DND-41 (cell line): ENCODE results near the gene SPATA31D3.
"Not testable (repeated sequence)": the region's sequence is repeated elsewhere in the genome, so short reads cannot be mapped to it uniquely, and the experiment has no call there.

Experiments used
- ATAC-seq: fragments of 200-7000 bp; cut with Tn5 transposase; 3 replicates; pipeline ENCODE4 v1.9.1; 2021; ENCODE audit warnings: low read depth; ENCODE audit not compliant: insufficient read depth
- DNase-seq: peaks from one replicate; pipeline ENCODE4 v3.0.0-alpha.2; 2020
- H2AFZ ChIP-seq: 2 replicates; pipeline ENCODE4 v1.6.0; 2012; ENCODE audit warnings: low read depth, low read length
- H3K27ac ChIP-seq: 2 replicates; pipeline ENCODE4 v1.5.1; 2012; ENCODE audit warnings: low read length, inconsistent platforms
- H3K27me3 ChIP-seq: fragments of 200-600 bp; sonication (generic); 2 replicates; pipeline ENCODE4 v1.6.0; 2012; ENCODE audit warnings: low read length, mild to moderate bottlenecking, inconsistent platforms; ENCODE audit not compliant: insufficient read depth, poor library complexity
- H3K36me3 ChIP-seq: 2 replicates; pipeline ENCODE4 v1.5.1; 2012; ENCODE audit warnings: low read length, inconsistent platforms; ENCODE audit not compliant: insufficient read depth
- H3K4me1 ChIP-seq: 2 replicates; pipeline ENCODE4 v1.5.1; 2012; ENCODE audit warnings: mild to moderate bottlenecking, low read length; ENCODE audit not compliant: insufficient read depth
- H3K4me2 ChIP-seq: 2 replicates; pipeline ENCODE4 v1.6.0; 2012; ENCODE audit warnings: mild to moderate bottlenecking, moderate library complexity, low read length, inconsistent platforms; ENCODE audit not compliant: insufficient read depth
- H3K4me3 ChIP-seq, 2 experiments: fragments of 200-600 bp in 1 of 2; shearing (Covaris generic) in 1 of 2; 2 replicates each; pipeline ENCODE4 v1.5.1; 2012 to 2016; ENCODE audit warnings: inconsistent platforms in 2 of 2, low read length in 2 of 2, mild to moderate bottlenecking in 2 of 2, low read depth in 1 of 2, moderate library complexity in 1 of 2
- H3K79me2 ChIP-seq: 2 replicates; pipeline ENCODE4 v1.6.0; 2012; ENCODE audit warnings: low read length, inconsistent platforms; ENCODE audit not compliant: insufficient read depth
- H3K9ac ChIP-seq: 2 replicates; pipeline ENCODE4 v1.6.0; 2012; ENCODE audit warnings: low read depth, mild to moderate bottlenecking, inconsistent platforms, low read length, moderate library complexity
- H3K9me3 ChIP-seq: 2 replicates; pipeline ENCODE4 v1.5.1; 2012; ENCODE audit warnings: low read length, moderate library complexity, mild to moderate bottlenecking, inconsistent platforms; ENCODE audit not compliant: insufficient read depth, severe bottlenecking
- H4K20me1 ChIP-seq: 2 replicates; pipeline ENCODE4 v1.6.0; 2012; ENCODE audit warnings: low read length; ENCODE audit not compliant: insufficient read depth
- CTCF ChIP-seq: IDR thresholded peaks from 2 replicates; pipeline ENCODE4 v1.5.1; 2012; ENCODE audit warnings: borderline replicate concordance, low read length, moderate library complexity, mild to moderate bottlenecking; ENCODE audit not compliant: poor library complexity, severe bottlenecking; ENCODE audit errors: extremely low read depth
- EZH2 ChIP-seq: IDR thresholded peaks from 3 replicates; pipeline ENCODE4 v1.6.1; 2012; ENCODE audit warnings: borderline replicate concordance, low read depth, mild to moderate bottlenecking, moderate library complexity, low read length, inconsistent platforms; ENCODE audit not compliant: severe bottlenecking

The SPATA31D3 gene

DNA sequence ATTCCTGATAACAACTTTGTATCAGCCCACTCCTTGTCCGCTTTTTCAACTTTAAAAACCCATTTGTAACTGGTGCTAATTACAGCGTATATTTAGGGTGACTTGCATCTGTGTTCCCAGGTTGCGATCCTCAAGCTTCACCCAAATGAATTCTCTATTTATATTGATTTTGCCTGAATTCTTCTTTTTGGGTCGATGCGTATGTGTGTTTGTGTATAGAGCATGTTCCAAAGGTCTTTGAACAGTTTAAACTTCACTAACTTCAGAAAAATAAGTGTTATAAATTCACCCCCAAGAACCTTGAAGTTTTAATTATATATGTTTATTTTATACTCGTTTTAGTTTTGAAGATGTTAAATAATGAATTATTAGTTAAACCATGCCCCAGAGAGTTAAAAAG lies 31.2 kb upstream of the SPATA31D3 start:
- H3K27me3 ChIP-seq = no peaks in the 10 kb centered on the region
- TF ChIP-seq EZH2 (no peak), CTCF (no peak)
- H3K27ac ChIP-seq = no peak overlapping the region
- H3K79me2 ChIP-seq = no peaks in the 10 kb centered on the region
- ATAC-seq (no peak), DNase-seq (no peak)
- H3K4me3 ChIP-seq = no peak overlapping the region
- no peak overlapping the region for H3K4me2 ChIP-seq
- H3K9me3 ChIP-seq = no peaks in the 10 kb centered on the region
- no peaks in the 10 kb centered on the region for H3K36me3 ChIP-seq
- no peak overlapping the region for H3K9ac ChIP-seq
- no peak overlapping the region for H2AFZ ChIP-seq
- H4K20me1 ChIP-seq = no peaks in the 10 kb centered on the region
- no peaks in the 10 kb centered on the region for H3K4me1 ChIP-seq

DNA sequence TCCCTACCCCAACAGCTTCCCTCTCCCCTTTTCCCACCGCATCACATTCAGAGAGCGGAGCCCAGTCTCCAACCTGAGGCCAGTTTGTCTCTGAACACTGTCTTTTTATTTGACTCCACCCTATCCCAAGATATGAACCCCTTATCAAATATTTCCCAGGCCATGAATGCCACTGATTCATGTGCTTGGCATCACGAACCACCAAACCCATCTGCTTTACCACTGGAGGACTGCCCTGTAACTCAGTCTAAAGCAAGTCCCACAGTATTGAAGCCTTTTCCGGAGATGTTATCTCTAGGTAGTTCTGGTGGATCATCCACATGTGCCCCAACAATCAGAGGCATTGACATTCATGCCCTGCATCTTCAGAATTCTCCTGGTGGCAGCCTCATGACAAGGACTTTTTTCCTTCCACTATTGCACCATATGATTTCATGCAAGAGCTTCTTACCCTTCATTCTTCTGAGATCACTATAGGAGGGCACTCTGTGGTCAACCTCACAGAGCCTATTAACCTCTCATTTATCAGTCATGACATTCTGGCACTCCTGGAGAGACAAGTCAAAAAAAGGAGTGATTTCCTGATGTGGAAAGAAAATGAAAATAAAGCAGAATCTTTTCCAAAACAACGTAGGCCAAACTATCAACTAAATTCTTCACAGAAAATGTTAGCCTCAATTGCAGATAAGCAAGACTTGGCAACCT lies 27.3 kb upstream of the SPATA31D3 start:
- H3K27ac ChIP-seq = no peak overlapping the region
- H3K79me2 ChIP-seq = no peaks in the 10 kb centered on the region
- TF ChIP-seq EZH2 (no peak), CTCF (no peak)
- H2AFZ ChIP-seq = no peak overlapping the region
- H3K4me3 ChIP-seq = no peak overlapping the region
- no peak overlapping the region for H3K4me2 ChIP-seq
- no peaks in the 10 kb centered on the region for H3K4me1 ChIP-seq
- H3K9ac ChIP-seq = no peak overlapping the region
- H3K9me3 ChIP-seq = no peaks in the 10 kb centered on the region
- H3K36me3 ChIP-seq = no peaks in the 10 kb centered on the region
- H3K27me3 ChIP-seq = no peaks in the 10 kb centered on the region
- ATAC-seq (no peak), DNase-seq (no peak)
- no peaks in the 10 kb centered on the region for H4K20me1 ChIP-seq

DNA sequence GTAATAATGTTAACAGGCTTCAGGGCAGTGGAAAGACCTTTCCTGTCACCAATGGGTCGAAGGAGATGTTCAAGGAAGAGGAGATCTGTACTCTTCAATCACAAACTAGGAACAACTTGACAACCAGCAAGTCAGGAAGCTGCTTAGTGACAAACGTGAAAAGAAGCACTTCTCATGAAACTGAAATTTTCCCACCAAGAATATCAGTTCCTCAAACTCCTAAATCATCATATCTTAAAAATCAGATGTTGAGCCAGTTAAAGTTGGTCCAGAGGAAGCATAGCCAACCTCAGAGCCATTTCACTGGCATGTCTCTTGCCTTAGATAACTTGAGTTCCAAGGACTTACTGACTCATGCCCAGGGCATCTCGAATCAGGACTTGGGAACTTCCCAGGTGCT lies 24.8 kb upstream of the SPATA31D3 start:
- not testable (repeated sequence) for H3K4me2 ChIP-seq, H3K4me1 ChIP-seq, H3K36me3 ChIP-seq, H3K9ac ChIP-seq, H3K27ac ChIP-seq, H3K4me3 ChIP-seq, H3K79me2 ChIP-seq, H3K27me3 ChIP-seq, DNase-seq, H3K9me3 ChIP-seq, ATAC-seq, H4K20me1 ChIP-seq, H2AFZ ChIP-seq

DNA sequence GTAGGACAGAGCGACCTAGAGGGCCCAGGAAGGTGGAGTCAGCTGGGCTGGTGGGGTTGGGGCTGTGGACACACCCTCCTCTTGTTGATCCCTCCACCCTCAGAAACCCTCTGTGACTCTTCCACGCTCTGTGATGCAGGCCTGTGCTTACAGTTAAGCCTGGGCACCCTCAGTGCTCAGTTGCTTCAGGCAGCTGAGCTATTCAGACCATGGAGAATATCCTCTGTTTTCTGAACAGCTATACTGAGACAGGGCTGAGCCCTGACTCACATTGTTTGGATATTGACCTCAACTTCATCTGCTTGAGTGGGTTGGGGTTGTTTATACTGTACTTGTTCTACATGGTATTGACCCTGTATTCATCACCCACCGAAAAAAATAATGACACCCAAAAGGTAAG lies 15.0 kb upstream of the SPATA31D3 start, which contains the start of gene SPATA31D4:
Gene SPATA31D4 (plus strand): TSS at position 124 of the 400 bp plus-strand sequence. CDS start 86 bp downstream, at position 210.
- not testable (repeated sequence) for H3K79me2 ChIP-seq, H2AFZ ChIP-seq

GRCh38 chr9:81930147-81930546 lies 13.2 kb upstream of the SPATA31D3 start:
- not testable (repeated sequence) for ATAC-seq, DNase-seq, H4K20me1 ChIP-seq, H3K4me2 ChIP-seq, H3K36me3 ChIP-seq, H3K27ac ChIP-seq, H3K4me3 ChIP-seq, H3K9ac ChIP-seq, H3K4me1 ChIP-seq, H3K27me3 ChIP-seq, H2AFZ ChIP-seq, H3K79me2 ChIP-seq, H3K9me3 ChIP-seq

More for the DNA sequence above, 15.0 kb upstream of the SPATA31D3 start, which contains the start of gene SPATA31D4:
- H3K4me1 ChIP-seq, ATAC-seq, H3K4me2 ChIP-seq, H3K27me3 ChIP-seq, H3K9me3 ChIP-seq, H3K4me3 ChIP-seq, H3K36me3 ChIP-seq, H4K20me1 ChIP-seq, H3K27ac ChIP-seq, DNase-seq, H3K9ac ChIP-seq: not testable (repeated sequence)

- H3K36me3 ChIP-seq, H3K4me2 ChIP-seq, H4K20me1 ChIP-seq, ATAC-seq, H3K27me3 ChIP-seq, H3K9me3 ChIP-seq, H3K27ac ChIP-seq, H3K4me3 ChIP-seq, H3K4me1 ChIP-seq, H3K9ac ChIP-seq, H2AFZ ChIP-seq, H3K79me2 ChIP-seq, DNase-seq: not testable (repeated sequence)
Measured at GRCh38 chr9:81933547-81933946, 9.8 kb upstream of the SPATA31D3 start.
